ENCODE data around the gene PHC3.
"Not testable (repeated sequence)": the region's sequence is repeated elsewhere in the genome, so short reads cannot be mapped to it uniquely, and the experiment has no call there.

PHC3 gene

GRCh38 chr3:170180908-170181885 is at the start of gene PHC3:
Gene PHC3 (minus strand): TSS chr3:170181733. CDS start chr3:170181715, 18 bp downstream.
- in situ Hi-C loops (cut with MboI; ENCODE audit: low sequenced_read_pairs): loop anchor here (10.0 kb wide), 1 partner anchor 184 kb away; no protein-coding TSS in a partner anchor

DNA sequence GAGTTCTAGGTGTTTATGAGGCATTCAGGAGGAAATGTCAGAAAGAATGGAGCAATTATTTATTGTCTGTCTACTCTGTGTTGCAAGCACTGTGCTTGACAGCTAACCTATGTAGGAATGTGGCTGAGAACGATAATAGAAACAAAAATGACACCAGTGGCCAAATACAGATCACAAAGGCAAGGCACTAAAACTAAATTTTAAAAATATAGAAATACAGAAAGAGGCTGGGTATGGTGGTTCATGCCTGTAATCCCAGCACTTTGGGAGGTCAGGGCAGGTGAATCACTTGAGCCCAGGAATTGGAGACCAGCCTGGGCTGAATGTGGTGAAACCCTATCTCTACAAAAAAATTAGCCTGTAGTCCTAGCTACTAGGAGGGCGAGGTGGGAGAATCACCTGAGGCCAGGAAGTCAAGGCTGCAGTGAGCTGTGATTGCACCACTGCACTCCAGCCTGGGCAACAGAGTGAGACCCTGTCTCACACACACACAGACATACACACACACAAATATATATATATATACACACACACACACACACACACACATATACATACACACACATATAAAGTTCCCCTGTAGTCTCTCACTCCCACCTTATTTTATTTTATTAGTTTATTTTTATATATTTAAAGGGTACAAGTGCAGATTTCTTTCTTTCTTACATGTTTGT is 46.7 kb upstream of the PHC3 start:
- in situ Hi-C loops (cut with MboI; ENCODE audit: low sequenced_read_pairs): no loop called here

DNA sequence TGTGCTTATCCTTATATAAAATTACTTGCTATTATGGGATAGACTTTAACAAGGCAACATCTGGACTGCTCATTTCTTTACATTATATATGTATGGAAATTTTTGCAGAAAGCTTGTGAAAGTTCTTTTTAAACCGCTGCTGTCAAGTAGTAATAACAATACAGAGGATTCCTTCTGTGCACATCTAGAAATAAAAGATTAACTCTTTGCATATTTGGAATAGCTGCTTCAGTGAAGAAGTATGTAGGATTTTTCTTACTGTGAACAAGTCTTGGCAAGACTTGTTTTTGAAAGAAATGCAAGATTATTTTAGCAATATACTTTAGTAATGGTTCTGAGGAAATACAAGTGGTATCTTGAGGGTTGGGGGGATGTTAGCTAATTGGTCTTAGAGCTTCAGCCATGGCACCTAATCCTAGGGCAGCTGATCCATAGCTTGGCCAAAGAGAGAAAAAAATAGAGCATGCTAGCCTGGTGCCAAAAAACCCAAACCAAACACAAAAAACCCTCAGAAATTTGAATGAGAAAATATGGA is 45.0 kb upstream of the PHC3 start:
- in situ Hi-C loops (cut with MboI; ENCODE audit: low sequenced_read_pairs): no loop called here

DNA sequence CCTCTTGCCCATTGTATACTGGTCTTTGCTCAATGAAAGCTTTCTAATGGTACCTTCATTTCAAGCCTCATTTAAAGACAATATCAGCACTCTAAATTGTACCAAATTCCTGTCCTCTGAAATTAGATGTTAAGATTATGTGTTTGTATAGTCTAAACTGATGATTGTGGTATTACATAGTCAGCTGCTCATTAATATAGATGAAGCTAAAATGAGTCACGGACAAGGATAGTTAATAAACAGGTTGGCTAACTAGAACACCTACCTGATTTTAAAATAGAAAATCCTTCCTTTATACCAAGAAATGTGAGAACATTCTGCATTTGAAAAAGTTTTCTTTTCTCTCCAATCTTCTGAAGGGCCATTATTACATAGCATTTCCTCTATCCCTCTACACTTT is 43.6 kb upstream of the PHC3 start:
- in situ Hi-C loops (cut with MboI; ENCODE audit: low sequenced_read_pairs): no loop called here

DNA sequence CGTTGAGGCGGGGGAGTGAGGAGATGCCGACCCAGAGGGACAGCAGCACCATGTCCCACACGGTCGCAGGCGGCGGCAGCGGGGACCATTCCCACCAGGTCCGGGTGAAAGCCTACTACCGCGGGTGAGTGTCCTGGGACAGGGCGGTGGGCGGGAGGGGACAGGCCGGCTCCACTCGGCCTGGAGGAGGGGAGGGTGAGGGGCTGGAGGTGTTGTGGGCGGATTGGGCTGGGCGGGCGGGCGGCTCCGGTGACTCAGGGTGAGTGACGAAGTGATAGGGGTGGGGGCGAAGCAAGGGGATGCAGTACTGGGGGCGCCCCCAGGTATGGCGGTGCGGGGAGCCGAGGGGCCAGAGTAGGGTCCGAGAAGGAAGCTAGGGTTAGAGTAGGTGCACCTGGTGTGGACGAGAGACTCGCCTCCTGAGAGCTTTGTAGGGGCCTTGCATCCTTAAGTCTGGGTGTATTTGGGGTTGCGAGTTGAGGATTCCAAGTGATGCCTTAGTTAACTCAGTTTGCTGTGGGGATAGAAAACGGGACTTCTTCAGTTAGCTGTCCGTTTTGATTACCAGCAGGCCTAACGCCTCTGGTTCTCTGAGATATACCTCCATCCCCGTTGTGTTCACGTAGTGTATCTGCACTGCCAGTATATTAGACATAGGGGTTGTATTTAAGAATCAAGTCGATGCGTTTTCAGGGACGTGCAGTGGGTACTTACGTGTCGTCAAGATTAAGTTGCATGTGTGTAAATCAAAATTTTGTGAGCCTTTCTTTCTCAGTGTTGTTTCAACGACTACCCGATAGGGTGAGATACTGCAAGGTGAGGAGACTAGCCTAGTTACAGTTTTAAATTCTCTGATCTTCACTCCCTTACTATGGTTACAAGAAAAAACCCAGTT is 41.4 kb upstream of the PHC3 start:
- in situ Hi-C loops (cut with MboI; ENCODE audit: low sequenced_read_pairs): no loop called here

DNA sequence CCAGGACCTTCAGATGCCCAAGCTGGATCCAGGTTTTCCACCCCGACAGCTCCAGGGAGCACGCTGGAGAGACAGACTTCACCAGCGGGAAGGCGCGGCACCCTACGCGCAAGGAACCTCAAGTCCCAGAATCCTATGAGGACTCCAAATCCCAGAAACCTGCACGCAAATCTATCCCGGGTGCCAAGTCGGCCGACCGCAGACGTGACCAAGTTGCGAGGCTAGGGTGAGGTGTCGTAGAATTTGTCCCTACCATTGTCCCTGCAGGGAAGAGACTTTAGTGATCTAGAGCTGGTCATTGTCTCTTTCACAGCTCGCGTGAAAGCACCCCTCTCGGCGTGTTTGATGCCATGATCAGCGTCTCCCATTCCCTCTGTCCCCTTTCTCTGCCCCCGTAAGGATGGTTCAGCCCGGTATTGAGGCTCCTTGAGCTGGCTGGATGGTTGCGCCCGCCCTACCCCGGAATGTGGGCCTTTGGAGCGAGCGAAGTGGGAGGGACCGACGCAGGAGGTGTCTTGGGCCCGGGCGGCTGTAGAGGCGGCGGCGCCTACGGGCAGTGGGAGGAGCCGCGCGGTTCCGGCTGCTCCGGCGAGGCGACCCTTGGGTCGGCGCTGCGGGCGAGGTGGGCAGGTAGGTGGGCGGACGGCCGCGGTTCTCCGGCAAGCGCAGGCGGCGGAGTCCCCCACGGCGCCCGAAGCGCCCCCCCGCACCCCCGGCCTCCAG is 40.6 kb upstream of the PHC3 start, which contains the start of gene PRKCI:
TSS of gene PRKCI (plus strand) at position 501 of the 723 bp plus-strand sequence. CDS start 246 bp downstream, outside the sequence.
- in situ Hi-C loops (cut with MboI; ENCODE audit: low sequenced_read_pairs): no loop called here

- in situ Hi-C loops (cut with MboI; ENCODE audit: low sequenced_read_pairs): no loop called here
These were observed 39.3 kb upstream of the PHC3 start for GRCh38 chr3:170220871-170221270.

DNA sequence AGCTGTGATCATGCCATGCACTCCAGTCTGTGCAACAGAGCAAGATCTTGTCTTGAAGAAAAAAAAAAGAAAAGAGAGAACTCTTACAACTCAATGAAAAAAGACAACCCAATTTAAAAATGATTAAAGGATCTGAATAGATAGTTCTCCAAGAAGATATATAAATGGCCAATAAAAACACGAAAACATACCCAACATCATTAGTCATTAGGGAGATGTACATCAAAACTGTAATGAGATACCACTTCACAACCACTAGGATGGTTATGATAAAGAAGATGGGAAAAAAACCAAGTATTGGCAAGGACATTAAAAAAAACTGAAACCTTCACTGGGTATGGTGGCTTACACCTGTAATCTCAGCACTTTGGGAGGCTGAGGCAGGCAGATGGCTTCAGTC is 38.3 kb upstream of the PHC3 start:
- in situ Hi-C loops (cut with MboI; ENCODE audit: low sequenced_read_pairs): no loop called here

DNA sequence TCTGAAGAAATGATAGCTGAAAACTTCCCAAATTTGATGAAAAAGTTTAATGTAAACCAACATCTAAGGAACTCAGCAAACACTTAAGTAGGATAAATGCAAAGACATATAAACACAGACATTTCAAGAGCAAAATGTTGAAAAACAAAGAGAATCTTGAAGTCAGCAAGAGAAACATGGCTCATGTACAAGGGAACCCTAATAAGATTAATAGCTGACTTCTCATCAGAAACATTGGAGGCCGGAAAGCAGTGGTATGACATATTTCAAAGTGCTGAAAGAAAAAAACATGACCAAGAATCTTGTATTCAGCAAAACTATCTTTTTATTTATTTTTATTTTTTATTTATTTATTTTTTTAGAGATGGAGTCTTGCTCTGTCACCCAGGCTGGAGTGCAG is 30.1 kb upstream of the PHC3 start:
- in situ Hi-C loops (cut with MboI; ENCODE audit: low sequenced_read_pairs): no loop called here

DNA sequence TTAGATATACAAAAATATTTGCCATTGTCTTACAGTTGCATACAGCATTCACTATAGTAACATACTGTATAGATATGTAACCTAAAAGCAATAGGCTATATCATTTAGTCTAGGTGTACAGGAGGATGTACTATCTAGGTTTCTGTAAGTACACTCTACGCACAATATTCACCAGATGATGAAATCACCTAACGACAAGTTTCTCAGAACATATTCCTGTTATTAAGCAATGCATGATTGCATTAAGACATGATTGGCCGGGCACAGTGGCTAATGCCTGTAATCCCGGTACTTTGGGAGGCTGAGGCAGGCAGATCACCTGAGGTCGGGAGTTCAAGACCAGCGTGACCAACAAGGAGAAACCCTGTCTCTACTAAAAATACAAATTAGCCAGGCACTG is 26.2 kb upstream of the PHC3 start:
- in situ Hi-C loops (cut with MboI; ENCODE audit: low sequenced_read_pairs): no loop called here

- in situ Hi-C loops (cut with MboI; ENCODE audit: low sequenced_read_pairs): not testable (repeated sequence)
These were observed 24.7 kb upstream of the PHC3 start for GRCh38 chr3:170206164-170206762.

DNA sequence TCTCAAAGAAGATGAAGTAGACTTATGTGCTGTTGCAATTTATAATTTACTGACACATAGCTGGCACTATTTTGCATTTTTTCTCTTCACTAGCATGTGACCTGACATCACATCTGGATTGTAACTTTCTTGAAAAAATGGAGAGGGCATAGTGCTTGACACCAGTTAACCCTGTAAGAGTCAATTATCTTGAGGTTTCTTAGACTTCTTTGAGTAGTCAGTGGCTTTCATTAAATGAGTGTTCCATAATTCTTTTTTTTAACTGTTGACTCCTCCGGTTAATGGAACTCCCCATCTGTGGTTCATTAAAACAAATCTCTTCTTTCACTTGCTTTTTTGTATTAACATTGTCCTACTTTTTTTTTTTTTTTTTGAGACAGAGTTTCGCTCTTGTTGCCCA is 23.8 kb upstream of the PHC3 start:
- in situ Hi-C loops (cut with MboI; ENCODE audit: low sequenced_read_pairs): no loop called here

DNA sequence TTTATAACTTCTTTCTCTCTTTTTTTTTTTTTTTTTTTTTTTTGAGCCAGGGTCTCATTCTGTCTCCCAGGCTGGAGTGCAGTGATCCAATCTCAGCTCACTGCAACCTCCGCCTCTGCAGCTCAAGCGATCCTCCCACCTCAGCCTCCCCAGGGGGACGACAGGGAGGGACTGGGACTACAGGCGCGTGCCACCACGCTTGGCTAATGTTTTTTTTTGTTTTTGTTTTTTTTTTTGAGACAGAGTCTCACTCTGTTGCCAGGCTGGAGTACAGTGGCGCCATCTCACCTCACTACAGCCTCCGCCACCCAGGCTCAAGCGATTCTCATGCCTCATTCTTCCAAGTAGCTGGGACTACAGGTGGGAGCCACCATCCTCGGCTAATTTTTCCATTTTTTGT is 23.0 kb upstream of the PHC3 start:
- in situ Hi-C loops (cut with MboI; ENCODE audit: low sequenced_read_pairs): no loop called here

GRCh38 chr3:170204023-170204472 is 22.5 kb upstream of the PHC3 start:
- in situ Hi-C loops (cut with MboI; ENCODE audit: low sequenced_read_pairs): no loop called here

- in situ Hi-C loops (cut with MboI; ENCODE audit: low sequenced_read_pairs): no loop called here
These were observed 21.9 kb upstream of the PHC3 start for GRCh38 chr3:170203457-170203856.

- in situ Hi-C loops (cut with MboI; ENCODE audit: low sequenced_read_pairs): no loop called here
These were observed 20.0 kb upstream of the PHC3 start for GRCh38 chr3:170201527-170201926.

- in situ Hi-C loops (cut with MboI; ENCODE audit: low sequenced_read_pairs): no loop called here
These were observed 19.5 kb upstream of the PHC3 start for GRCh38 chr3:170200987-170201386.

GRCh38 chr3:170196833-170197232 is 15.3 kb upstream of the PHC3 start:
- in situ Hi-C loops (cut with MboI; ENCODE audit: low sequenced_read_pairs): no loop called here

GRCh38 chr3:170195759-170196158 is 14.2 kb upstream of the PHC3 start:
- in situ Hi-C loops (cut with MboI; ENCODE audit: low sequenced_read_pairs): not testable (repeated sequence)
